WTC11 (cell line): ENCODE data around the gene TMEM183A. TPM values are rescaled to one million over a fixed set of nuclear protein-coding genes. Genes with fewer than 3 reads are reported as not detected.

ENCODE experiments used
- ATAC-seq: fragments of 200-7000 bp; cut with Tn5 transposase; 2 replicates; pipeline ENCODE4 v1.10.0; 2021; ENCODE audit warnings: mild to moderate bottlenecking, moderate library complexity
- CTCF ChIA-PET: fragments of 300-600 bp; sonication (Branson Sonifier 250); formaldehyde crosslinking; loops from one replicate; lab custom pipeline; 2021; ENCODE audit warnings: antibody characterized with exemption; lab: Charles Lee
- POLR2A ChIA-PET: fragments of 350-600 bp; sonication (Branson Sonifier 250); formaldehyde crosslinking; loops from one replicate; lab custom pipeline; 2021; ENCODE audit warnings: antibody characterized with exemption; lab: Charles Lee
- DNase-seq: peaks from one replicate; pipeline ENCODE4 v3.0.0; 2021; ENCODE audit warnings: low spot score
- H3K27ac Mint-ChIP-seq: 2 replicates; pipeline ENCODE4 v1.8.0; 2021; ENCODE audit warnings: mixed read lengths
- H3K27me3 Mint-ChIP-seq: 2 replicates; pipeline ENCODE4 v1.8.0; 2021; ENCODE audit warnings: low read depth, mild to moderate bottlenecking, moderate library complexity, mixed read lengths
- H3K36me3 Mint-ChIP-seq: 2 replicates; pipeline ENCODE4 v1.8.0; 2021; ENCODE audit warnings: mixed read lengths
- H3K4me1 Mint-ChIP-seq: 2 replicates; pipeline ENCODE4 v1.8.0; 2022; ENCODE audit warnings: mixed read lengths
- H3K4me3 Mint-ChIP-seq: 2 replicates; pipeline ENCODE4 v1.8.0; 2021; ENCODE audit warnings: mild to moderate bottlenecking, moderate library complexity, mixed read lengths
- H3K9me3 Mint-ChIP-seq: 2 replicates; pipeline ENCODE4 v1.8.0; 2021; ENCODE audit warnings: mixed read lengths
- ATF1 ChIP-seq: sonication (generic); formaldehyde crosslinking; IDR thresholded peaks from 2 replicates; pipeline ENCODE4 v1.8.1; 2023; ENCODE audit warnings: mild to moderate bottlenecking, moderate library complexity, missing genetic modification reagents
- ATF2 ChIP-seq: sonication (generic); formaldehyde crosslinking; IDR thresholded peaks from 2 replicates; pipeline ENCODE4 v1.8.1; 2022; ENCODE audit warnings: low read depth, missing genetic modification reagents, borderline replicate concordance
- FOXK1 ChIP-seq: sonication (generic); formaldehyde crosslinking; IDR thresholded peaks from 2 replicates; pipeline ENCODE4 v1.8.0; 2022; ENCODE audit warnings: mild to moderate bottlenecking, moderate library complexity, missing genetic modification reagents
- FOXP4 ChIP-seq: sonication (generic); formaldehyde crosslinking; IDR thresholded peaks from 2 replicates; pipeline ENCODE4 v1.8.0; 2022; ENCODE audit warnings: mild to moderate bottlenecking, missing genetic modification reagents
- GABPB1 ChIP-seq: sonication (generic); formaldehyde crosslinking; IDR thresholded peaks from 2 replicates; pipeline ENCODE4 v1.8.1; 2023; ENCODE audit warnings: mild to moderate bottlenecking, missing genetic modification reagents
- IRF1 ChIP-seq: sonication (generic); formaldehyde crosslinking; IDR thresholded peaks from 2 replicates; pipeline ENCODE4 v1.8.0; 2023; ENCODE audit warnings: missing genetic modification reagents
- JAZF1 ChIP-seq: fragments of 250-450 bp; sonication (Bioruptor Pico); IDR thresholded peaks from 2 replicates; pipeline ENCODE4 v1.9.0; 2021; ENCODE audit warnings: moderate library complexity, mild to moderate bottlenecking, inconsistent platforms
- MYBL2 ChIP-seq: sonication (generic); formaldehyde crosslinking; IDR thresholded peaks from 2 replicates; pipeline ENCODE4 v1.8.1; 2023; ENCODE audit warnings: mild to moderate bottlenecking, moderate library complexity, missing genetic modification reagents
- NFATC4 ChIP-seq: fragments of 250-450 bp; sonication (Bioruptor Pico); IDR thresholded peaks from 2 replicates; pipeline ENCODE4 v1.9.0; 2021; ENCODE audit warnings: mild to moderate bottlenecking
- NR2C2 ChIP-seq: sonication (generic); formaldehyde crosslinking; IDR thresholded peaks from 2 replicates; pipeline ENCODE4 v1.8.0; 2022; ENCODE audit warnings: mild to moderate bottlenecking, missing genetic modification reagents
- PRDM15 ChIP-seq: sonication (generic); formaldehyde crosslinking; IDR thresholded peaks from 2 replicates; pipeline ENCODE4 v1.8.0; 2022; ENCODE audit warnings: missing genetic modification reagents
- RELA ChIP-seq: sonication (generic); formaldehyde crosslinking; IDR thresholded peaks from 2 replicates; pipeline ENCODE4 v1.8.1; 2022; ENCODE audit warnings: missing genetic modification reagents, mild to moderate bottlenecking, borderline replicate concordance
- RORB ChIP-seq: fragments of 250-450 bp; sonication (Bioruptor Pico); IDR thresholded peaks from 2 replicates; pipeline ENCODE4 v1.9.0; 2021; ENCODE audit warnings: mild to moderate bottlenecking
- SP1 ChIP-seq: sonication (generic); formaldehyde crosslinking; conservative IDR thresholded peaks from 2 replicates; pipeline ENCODE4 v1.8.1; 2022; ENCODE audit warnings: missing genetic modification reagents
- STAT6 ChIP-seq: sonication (generic); formaldehyde crosslinking; conservative IDR thresholded peaks from 2 replicates; pipeline ENCODE4 v1.8.1; 2023; ENCODE audit warnings: mild to moderate bottlenecking, low read depth, missing genetic modification reagents, moderate library complexity
- TCF7 ChIP-seq: sonication (generic); formaldehyde crosslinking; IDR thresholded peaks from 2 replicates; pipeline ENCODE4 v1.8.0; 2022; ENCODE audit warnings: mild to moderate bottlenecking, low read depth, missing genetic modification reagents, moderate library complexity
- TP53 ChIP-seq: sonication (generic); formaldehyde crosslinking; IDR thresholded peaks from 2 replicates; pipeline ENCODE4 v1.8.1; 2023; ENCODE audit warnings: mild to moderate bottlenecking, missing genetic modification reagents
- ZNF138 ChIP-seq: sonication (generic); formaldehyde crosslinking; conservative IDR thresholded peaks from 2 replicates; pipeline ENCODE4 v1.8.1; 2022; ENCODE audit warnings: mild to moderate bottlenecking, moderate library complexity, missing genetic modification reagents
- ZNF317 ChIP-seq: sonication (generic); formaldehyde crosslinking; IDR thresholded peaks from 2 replicates; pipeline ENCODE4 v1.8.1; 2023; ENCODE audit warnings: low read depth, mild to moderate bottlenecking, moderate library complexity, missing genetic modification reagents, borderline replicate concordance
- ZNF512 ChIP-seq: sonication (generic); formaldehyde crosslinking; IDR thresholded peaks from 2 replicates; pipeline ENCODE4 v1.8.1; 2022; ENCODE audit warnings: missing genetic modification reagents, borderline replicate concordance
- total RNA-seq: library from RNA; stranded (reverse); gene quantifications from 3 replicates; pipeline ENCODE4 v1.2.3, GENCODE V29; 2021

The TMEM183A gene
- total RNA-seq, 1 experiment from 2014 or later = 108 TPM

GRCh38 chr1:202987255-202987654 lies 19.9 kb upstream of the TMEM183A start:
- ChIA-PET POLR2A (no interaction called here), CTCF (interaction anchor here (0.8 to 1.0 kb wide), 2 partner anchors 53 to 127 kb away, joined by 3 to 6 read pairs; no protein-coding TSS in a partner anchor)
- DNase-seq (no peak), ATAC-seq (no peak)
- Mint-ChIP-seq H3K27ac (no peak overlapping the region), H3K4me3 (no peak overlapping the region), H3K9me3 (peaks cover 5% of the 10 kb centered on the region), H3K27me3 (peaks cover 20% of the 10 kb centered on the region), H3K4me1 (peaks cover 5% of the 10 kb centered on the region), H3K36me3 (no peaks in the 10 kb centered on the region)
- no peak for TF ChIP-seq NFATC4
- no peak for TF ChIP-seq IRF1 (CRISPR knock-in tag)
- no peak for TF ChIP-seq FOXK1
- TF ChIP-seq FOXP4 (CRISPR knock-in tag) = no peak
- no peak for TF ChIP-seq GABPB1 (CRISPR knock-in tag)
- no peak for TF ChIP-seq TP53 (CRISPR knock-in tag)
- no peak for TF ChIP-seq NR2C2 (CRISPR knock-in tag)
- no peak for TF ChIP-seq ZNF512

GRCh38 chr1:202987922-202988583 lies 19.1 kb upstream of the TMEM183A start:
- Mint-ChIP-seq H3K27me3 (peaks cover 20% of the 10 kb centered on the region), H3K36me3 (no peaks in the 10 kb centered on the region), H3K27ac (no peak overlapping the region), H3K4me1 (peaks cover 5% of the 10 kb centered on the region), H3K9me3 (peaks cover 5% of the 10 kb centered on the region), H3K4me3 (no peak overlapping the region)
- ChIA-PET POLR2A (no interaction called here), CTCF (interaction anchor here (0.8 to 1.9 kb wide), 6 partner anchors 11 to 279 kb away, joined by 3 to 6 read pairs (median 4); no protein-coding TSS in a partner anchor)
- ATAC-seq (peak; percentile 65), DNase-seq (no peak)
- TF ChIP-seq FOXK1 = no peak
- TF ChIP-seq PRDM15 (CRISPR knock-in tag) = no peak
- no peak for TF ChIP-seq ZNF138 (CRISPR knock-in tag)
- TF ChIP-seq SP1 (CRISPR knock-in tag) = no peak
- TF ChIP-seq IRF1 (CRISPR knock-in tag) = no peak
- TF ChIP-seq TCF7 (CRISPR knock-in tag) = no peak
- no peak for TF ChIP-seq RORB (CRISPR knock-in tag)
- TF ChIP-seq MYBL2 (CRISPR knock-in tag) = no peak
- TF ChIP-seq JAZF1 (CRISPR knock-in tag) = no peak
- no peak for TF ChIP-seq ZNF317 (CRISPR knock-in tag)
- no peak for TF ChIP-seq RELA (CRISPR knock-in tag)
- TF ChIP-seq ATF2 (CRISPR knock-in tag) = no peak
- no peak for TF ChIP-seq STAT6 (CRISPR knock-in tag)
- TF ChIP-seq ATF1 (CRISPR knock-in tag) = no peak
